ENCODE data around the gene GALC.

GRCh38 chr14:87995500-87996290, 2.7 kb upstream of the GALC start:
- no peak for TF ChIP-seq POLR2AphosphoS5 (IDR thresholded peaks at IDR 0.05)
- TF ChIP-seq CTCF (IDR thresholded peaks at IDR 0.05 in 8 of 11, conservative IDR thresholded peaks at IDR 0.05 in 3 of 11): no peak
